ENCODE results near the gene SRP68.
A peak's percentile ranks its signal among the peaks of the same experiment; 100 is the strongest.

Gene SRP68

DNA sequence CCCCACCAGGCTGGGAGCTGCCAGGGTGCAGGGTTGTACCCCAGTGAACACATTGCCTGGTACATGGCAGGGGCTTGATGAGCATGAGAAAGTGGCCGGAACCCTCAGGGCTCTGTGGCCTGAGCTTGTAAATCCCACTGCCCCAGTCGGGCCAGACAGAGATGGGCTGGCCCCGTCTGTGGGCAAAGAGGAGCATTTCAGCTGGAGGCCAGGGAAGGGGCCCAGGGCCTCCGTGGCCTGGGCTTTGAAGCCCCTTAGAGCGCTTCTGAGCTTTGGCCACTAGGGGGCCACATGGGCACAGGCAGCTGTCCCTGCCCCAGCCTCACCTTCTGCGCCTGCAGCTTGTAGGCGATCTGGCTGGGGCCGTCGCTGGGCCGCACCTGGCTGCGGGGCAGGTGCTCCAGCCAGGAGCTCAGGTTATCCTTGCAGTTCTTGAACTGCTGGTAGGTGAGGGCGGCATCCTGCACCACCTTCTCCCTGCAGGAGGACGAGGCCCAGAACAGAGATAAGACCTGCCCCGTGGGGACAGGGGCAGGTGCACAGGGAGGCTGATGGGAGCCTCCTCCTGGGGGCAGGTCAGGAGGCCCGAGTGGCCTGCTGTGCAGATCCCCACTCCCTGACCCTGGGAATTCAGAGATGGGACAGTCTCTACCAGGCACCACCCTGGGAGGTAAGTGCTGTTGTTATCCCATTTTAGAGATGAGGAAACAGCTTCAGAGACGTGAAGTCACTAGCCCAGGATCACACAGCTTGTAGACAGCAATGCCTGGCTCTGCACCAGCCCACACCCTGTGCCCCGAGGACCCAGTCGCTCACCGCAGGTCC, 58.0 kb downstream of the SRP68 start:
- DNase-seq = peak; percentile 62

- DNase-seq = no peak
Measured at GRCh38 chr17:76013377-76013932, 58.9 kb downstream of the SRP68 start.

- DNase-seq = no peak
Measured at GRCh38 chr17:76011951-76012350, 60.4 kb downstream of the SRP68 start.

- no peak for DNase-seq
Measured at GRCh38 chr17:76009969-76010661, 62.2 kb downstream of the SRP68 start.

DNA sequence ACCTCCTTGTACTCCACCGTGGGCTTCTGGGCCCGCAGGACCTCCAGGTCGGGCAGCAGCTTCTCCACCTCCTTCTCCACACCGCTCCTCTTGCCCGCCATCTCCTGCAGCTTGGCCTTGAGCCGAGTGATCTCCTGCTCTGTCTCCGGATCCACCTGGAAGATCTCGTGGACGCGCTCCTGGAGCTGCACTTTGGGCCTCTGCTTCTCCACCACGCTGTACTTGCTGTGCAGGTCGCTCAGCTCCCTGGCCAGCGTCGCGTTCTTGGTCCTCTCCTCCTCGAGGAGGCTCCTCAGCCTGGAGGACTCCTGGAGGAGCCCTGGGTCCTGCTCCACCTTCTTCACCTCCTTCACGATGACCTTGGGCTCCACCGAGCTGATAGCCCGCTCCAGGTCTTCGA, 62.9 kb downstream of the SRP68 start:
- DNase-seq = no peak

- DNase-seq = no peak
Measured at GRCh38 chr17:76008630-76009425, 63.5 kb downstream of the SRP68 start.

DNA sequence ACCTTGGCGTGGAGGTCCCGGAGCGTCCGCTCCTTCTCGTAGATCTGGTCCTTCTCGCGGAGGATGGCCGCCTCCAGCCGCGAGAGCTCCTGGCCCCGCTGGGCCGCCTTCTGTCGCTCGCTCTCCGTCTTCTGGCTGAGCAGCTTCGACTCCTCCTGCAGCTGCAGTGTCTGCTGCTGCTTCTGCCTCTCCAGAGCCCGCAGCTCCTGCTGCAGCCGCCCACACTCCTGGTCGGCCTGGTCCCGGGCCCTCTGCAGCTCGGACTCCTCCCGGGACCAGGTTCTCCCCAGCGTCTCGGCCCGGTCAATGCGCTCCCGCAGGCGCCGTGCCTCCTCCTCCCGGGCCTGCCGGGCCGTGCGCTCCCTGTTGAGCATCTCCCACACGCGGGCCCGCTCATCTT, 64.1 kb downstream of the SRP68 start:
- no peak for DNase-seq

GRCh38 chr17:76007850-76008165, 64.5 kb downstream of the SRP68 start:
- DNase-seq = no peak

DNA sequence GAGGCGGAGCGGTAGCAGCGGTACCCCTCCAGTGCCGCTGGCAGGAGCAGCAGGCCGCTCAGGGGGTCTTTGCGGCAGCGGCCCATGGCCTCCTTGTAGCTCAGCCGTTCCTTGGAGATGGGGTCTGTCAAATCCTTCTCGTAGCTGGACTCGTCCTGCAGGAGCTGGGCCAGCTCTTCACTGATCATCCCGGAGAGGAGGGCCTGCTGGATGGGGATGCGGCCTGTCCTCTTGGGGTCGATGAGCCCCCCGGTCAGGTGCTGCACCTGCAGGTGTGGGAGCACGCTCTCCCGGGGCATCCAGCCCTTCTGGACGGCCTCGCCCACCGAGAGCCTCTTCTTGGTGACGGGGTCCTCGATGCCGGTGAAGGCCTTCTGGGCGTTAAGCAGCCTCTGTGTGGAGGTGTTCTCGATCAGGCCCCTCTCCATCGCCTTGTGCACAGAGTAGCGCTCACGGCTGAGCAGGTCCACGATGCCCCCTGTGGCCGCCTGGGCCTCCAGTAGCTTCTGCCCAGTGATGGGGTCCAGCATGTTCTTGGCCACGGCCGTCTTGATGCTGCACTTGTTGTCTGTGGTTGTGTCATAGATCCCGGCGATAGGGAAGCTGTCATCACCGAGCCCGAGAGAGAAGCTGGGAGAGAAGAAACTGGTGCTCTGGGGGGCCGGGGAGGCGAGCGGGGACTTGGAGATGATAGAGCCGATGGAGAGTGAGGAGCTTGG, 65.0 kb downstream of the SRP68 start:
- DNase-seq = no peak

DNA sequence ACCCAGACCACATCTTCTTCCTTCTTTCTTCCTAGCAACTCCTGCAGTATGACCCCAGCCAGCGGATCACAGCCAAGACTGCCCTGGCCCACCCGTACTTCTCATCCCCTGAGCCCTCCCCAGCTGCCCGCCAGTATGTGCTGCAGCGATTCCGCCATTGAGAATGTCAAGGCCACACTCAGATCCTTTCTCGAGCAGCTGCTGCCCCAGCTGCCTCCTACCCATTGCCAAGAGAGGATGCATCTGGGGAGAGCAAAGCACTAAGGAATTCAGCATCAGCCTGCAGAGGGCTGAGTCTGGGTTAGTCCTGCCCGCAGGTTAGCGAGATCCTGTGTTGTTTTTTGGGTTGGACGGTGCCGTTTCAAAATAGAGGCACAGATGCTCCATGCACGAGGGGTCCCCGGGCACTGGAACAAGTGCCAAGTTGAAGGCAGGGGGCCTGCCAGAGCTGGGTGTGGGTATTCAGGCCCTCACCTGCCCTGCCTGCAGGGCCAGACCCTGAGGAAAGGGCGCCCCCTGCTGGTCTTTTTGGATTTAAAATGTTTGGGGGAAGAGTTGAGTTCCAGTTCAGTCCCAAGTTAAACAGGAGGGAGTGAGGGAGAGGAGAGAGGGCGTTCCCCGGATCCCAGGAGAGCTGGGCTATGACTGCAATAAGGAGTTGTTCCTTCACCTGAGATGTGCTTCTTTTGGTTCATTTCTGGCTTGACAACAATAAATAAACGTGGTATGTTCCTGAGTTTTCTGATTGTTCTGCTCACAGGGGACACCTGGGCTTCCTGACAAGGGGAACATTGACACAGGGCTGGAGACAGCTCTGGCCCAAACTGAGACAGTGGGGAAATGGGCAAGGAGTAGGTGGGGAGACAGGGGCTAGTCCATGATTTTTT, 66.8 kb downstream of the SRP68 start:
- peak; percentile 61 for DNase-seq

DNA sequence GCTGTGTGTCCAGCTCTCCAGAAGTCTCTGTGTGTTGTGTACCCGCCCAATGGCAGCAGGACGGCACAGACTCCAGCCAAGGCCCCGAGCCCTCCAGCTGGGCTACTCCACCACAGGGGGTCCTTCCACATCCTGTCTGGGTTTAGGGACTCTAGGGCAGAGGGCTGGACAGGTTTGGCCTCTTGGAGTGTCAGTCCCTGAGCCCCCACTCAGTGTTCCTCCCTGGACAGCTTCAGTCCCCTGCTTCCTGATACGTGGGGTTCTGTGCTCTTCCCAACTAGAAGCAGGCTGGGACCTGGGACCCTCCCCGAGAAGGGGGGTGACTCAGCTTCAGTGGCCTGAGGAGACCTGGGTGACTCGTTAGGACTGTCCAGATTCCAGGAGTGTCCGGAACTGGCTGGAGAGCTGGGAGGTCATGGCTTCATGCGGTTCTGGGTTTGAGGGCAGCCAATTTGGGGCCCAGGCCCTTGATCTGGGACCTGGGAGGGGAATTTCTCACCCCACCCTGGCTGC, 67.5 kb downstream of the SRP68 start:
- no peak for DNase-seq

GRCh38 chr17:76003915-76004314, 68.4 kb downstream of the SRP68 start:
- DNase-seq = no peak

DNA sequence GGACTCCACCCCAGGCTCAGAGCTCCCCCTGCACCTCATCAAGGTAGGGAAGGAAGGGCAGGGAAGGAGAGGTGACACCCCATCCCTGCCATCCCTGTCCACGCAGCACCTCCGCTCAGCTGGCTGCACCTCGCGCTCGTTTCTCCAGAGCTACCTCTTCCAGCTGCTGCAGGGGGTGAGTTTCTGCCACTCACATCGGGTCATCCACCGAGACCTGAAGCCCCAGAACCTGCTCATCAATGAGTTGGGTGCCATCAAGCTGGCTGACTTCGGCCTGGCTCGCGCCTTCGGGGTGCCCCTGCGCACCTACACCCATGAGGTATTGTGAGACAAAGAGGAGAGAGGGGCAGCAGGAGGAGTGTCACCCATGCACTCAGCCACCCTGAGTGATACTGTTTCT, 70.2 kb downstream of the SRP68 start:
- DNase-seq = no peak

DNA sequence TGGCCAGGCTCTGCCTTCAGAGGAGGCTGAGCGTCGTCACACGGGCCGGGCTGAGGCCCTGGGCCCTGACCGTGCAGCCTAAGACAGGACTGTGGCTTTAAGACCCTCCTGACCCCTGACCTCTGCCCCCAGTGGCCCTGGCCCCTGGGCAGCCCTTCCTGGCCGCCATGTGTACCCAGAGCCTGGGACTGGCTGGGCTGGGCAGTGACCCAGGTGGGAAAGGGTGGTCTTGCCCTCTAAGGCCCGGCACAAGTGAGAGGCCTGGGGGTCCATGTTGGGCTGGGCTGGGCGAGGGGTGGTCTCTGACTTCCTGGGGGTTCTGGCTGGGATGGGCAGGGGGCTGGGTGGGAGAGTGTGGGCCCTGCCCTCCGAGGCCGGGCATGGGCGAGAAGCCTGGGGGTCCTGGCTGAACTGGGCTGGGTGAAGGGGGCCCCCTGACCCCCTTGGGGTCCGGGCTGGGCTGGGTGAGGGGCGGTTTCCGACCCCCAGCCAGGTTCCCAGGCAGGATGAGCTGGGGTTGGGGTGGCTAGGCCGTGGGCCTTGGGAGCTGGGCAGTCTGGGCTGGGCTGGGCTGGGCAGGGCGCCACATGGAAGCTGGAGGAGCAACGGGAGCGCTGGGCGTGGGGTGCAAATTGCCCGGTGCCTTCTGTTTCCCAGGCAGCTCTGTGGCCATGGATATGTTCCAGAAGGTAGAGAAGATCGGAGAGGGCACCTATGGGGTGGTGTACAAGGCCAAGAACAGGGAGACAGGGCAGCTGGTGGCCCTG, 71.4 kb downstream of the SRP68 start, which contains the start of gene CDK3:
Gene CDK3 (plus strand): TSS at position 101 of the 767 bp plus-strand sequence. CDS start 571 bp downstream, at position 672.
- DNase-seq = no peak

GRCh38 chr17:76000016-76000754, 72.1 kb downstream of the SRP68 start:
- peak; percentile 31 for DNase-seq

GRCh38 chr17:75998327-75998795, 74.0 kb downstream of the SRP68 start:
- no peak for DNase-seq

DNA sequence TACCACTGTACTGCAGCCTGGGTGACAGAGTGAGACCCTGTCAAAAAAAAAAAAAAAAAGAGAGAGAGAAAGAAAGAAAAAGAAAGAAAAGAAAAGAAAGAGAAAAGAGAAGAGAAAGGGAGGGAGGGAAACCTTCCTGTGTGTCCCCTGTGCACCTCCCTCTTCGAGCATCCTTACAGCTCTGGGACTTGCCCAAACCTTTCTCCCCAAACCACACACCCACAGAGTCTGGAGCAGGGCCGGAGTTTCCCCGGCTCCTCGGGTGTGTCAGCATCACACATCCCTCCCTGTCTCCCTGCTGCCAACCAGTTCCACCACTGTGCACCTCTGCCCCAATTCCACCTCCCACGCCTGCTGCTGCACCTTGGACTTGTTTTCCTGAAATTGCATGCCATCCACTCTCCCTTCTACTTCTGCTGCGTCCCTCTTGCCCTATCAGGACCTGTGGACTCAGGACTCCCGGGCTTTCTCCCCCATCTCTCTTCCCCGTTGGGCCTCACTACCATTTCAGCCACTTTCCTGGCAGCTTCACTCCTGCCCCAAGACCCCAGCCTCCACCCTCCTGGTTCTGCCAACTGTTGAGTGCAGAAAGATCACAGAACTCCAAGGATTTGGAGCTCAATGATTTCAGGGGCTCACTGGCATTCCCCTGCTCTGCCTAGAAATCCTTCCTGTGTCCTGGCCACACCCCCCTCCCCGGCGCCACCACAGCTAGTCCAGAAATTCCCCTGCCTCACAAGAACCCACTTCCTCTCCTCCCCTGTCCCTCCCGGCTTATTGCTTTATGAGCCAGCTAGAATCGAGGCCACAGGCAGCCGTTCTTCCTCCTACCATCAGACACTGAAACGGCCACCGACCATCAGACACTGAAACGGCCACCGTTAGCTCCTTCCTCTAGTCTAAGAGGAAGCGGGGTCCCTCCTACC, 75.4 kb downstream of the SRP68 start:
- peak; percentile 23 for DNase-seq

DNA sequence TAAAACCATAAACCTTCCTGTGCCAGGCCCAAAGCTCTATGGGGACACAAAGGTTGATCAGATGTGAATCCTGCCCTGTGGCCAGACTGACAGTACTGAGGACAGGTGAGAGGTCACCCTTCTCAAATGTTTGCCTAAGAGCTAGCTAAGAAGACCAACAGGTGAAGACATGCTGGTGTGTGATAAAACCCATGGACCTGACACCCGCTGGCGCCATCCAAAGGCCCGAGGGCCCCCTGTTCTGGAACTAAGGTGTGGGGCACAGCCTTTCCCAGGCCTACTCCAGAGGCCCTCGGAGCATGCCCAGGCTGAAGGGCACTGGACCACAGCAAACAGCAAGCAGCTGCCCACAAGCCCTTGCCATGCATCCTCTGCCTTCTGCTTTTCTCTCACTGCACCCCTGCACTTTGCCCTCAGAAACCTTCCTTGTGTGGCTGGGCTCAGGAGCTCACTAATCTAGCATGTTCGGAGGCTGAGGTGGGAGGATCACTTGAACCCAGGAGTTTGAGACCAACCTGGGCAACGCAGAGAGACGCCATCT, 76.9 kb downstream of the SRP68 start:
- DNase-seq = no peak

Measured in activated effector memory CD4-positive, alpha-beta T cell treated with Interleukin-2 at 50 U/mL for 16 hours (primary cell).